ENCODE data around the gene FBXO17. TPM values are rescaled to one million over a fixed set of nuclear protein-coding genes. Genes with fewer than 3 reads are reported as not detected.

The FBXO17 gene
- total and polyA plus RNA-seq, 2 of the 13 experiments (the other 11 are each of a cell fraction or from before 2014, with no cell fraction given): 22.1 to 58.7 TPM

- peak; percentile 72 for TF ChIP-seq CHD2 (IDR thresholded peaks at IDR 0.05; ENCODE audit: low read depth, low read length)
- TF ChIP-seq RCOR2 (CRISPR knock-in tag; IDR thresholded peaks at IDR 0.05): no peak
- no peak for TF ChIP-seq PITX1 (CRISPR knock-in tag; IDR thresholded peaks at IDR 0.05)
- TF ChIP-seq ZNF75D (CRISPR knock-in tag; IDR thresholded peaks at IDR 0.05; ENCODE audit: borderline replicate concordance): no peak
- TF ChIP-seq RBFOX2 (IDR thresholded peaks at IDR 0.05; ENCODE audit: low read depth, low read length): peak; percentile 85
- no peak for TF ChIP-seq ZBTB1 (CRISPR knock-in tag; IDR thresholded peaks at IDR 0.05; ENCODE audit: borderline replicate concordance)
- TF ChIP-seq CBX1 (IDR thresholded peaks at IDR 0.05; ENCODE audit: low read depth): no peak
- no peak for TF ChIP-seq ZNF432 (CRISPR knock-in tag; IDR thresholded peaks at IDR 0.05; ENCODE audit: borderline replicate concordance)
- peak; percentile 74; the same call in 1 of the 2 replicates for TF ChIP-seq SMAD3 (CRISPR knock-in tag; IDR thresholded peaks at IDR 0.05)
- no peak for TF ChIP-seq ZBTB20 (CRISPR knock-in tag; IDR thresholded peaks at IDR 0.05; ENCODE audit: borderline replicate concordance, low read depth)
- TF ChIP-seq YY1 (IDR thresholded peaks at IDR 0.05; ENCODE audit: insufficient read depth, insufficient replicate concordance, low read depth, low read length): peak; percentile 99
- peak; percentile 38 for TF ChIP-seq STAG1 (CRISPR knock-in tag; IDR thresholded peaks at IDR 0.05)
- no peak for TF ChIP-seq RARG (CRISPR knock-in tag; IDR thresholded peaks at IDR 0.05; ENCODE audit: low read depth)
- TF ChIP-seq ZBTB38 (CRISPR knock-in tag; IDR thresholded peaks at IDR 0.05): 0 out of 2 replicates have a peak, but pooled peaks have one; percentile 33
- TF ChIP-seq ZNF547 (CRISPR knock-in tag; IDR thresholded peaks at IDR 0.05): peak; percentile 15; the same call in 1 of the 2 replicates
- TF ChIP-seq ZBTB2 (CRISPR knock-in tag; IDR thresholded peaks at IDR 0.05; ENCODE audit: low read depth): no peak; the same call in 1 of the 2 replicates
- TF ChIP-seq SMARCE1 (IDR thresholded peaks at IDR 0.05; ENCODE audit: borderline replicate concordance): no peak
- no peak for TF ChIP-seq ATF5 (CRISPR knock-in tag; IDR thresholded peaks at IDR 0.05; ENCODE audit: low read depth)
- TF ChIP-seq ZEB1 (IDR thresholded peaks at IDR 0.05; ENCODE audit: insufficient replicate concordance, low read depth): no peak
- TF ChIP-seq GATA4 (IDR thresholded peaks at IDR 0.05; ENCODE audit: borderline replicate concordance, low read depth): no peak
- TF ChIP-seq TBX3 (IDR thresholded peaks at IDR 0.05; ENCODE audit: borderline replicate concordance): peak; percentile 22; the same call in 1 of the 2 replicates
- no peak for TF ChIP-seq MED13 (CRISPR knock-in tag; IDR thresholded peaks at IDR 0.05)
- TF ChIP-seq GZF1 (CRISPR knock-in tag; IDR thresholded peaks at IDR 0.05): no peak
- no peak for TF ChIP-seq ZNF576 (CRISPR knock-in tag; IDR thresholded peaks at IDR 0.05)
- no peak for TF ChIP-seq HNRNPH1 (optimal IDR thresholded peaks at IDR 0.05; ENCODE audit: low read depth, low read length)
- peak; percentile 29 for TF ChIP-seq RARA (CRISPR knock-in tag; IDR thresholded peaks at IDR 0.05)
- TF ChIP-seq RBM39 (IDR thresholded peaks at IDR 0.05; ENCODE audit: low read depth, low read length, poor library complexity, severe bottlenecking): peak; percentile 53
- TF ChIP-seq MNT (IDR thresholded peaks at IDR 0.05): peak; percentile 59
Measured at GRCh38 chr19:38899447-38900201, 75.9 kb downstream of the FBXO17 start, which contains the start of the genes NFKBIB and SIRT2 (continued).
